GM18526 (cell line): ENCODE results near the gene CORO2B.

ENCODE experiments used
- POLR2A ChIP-seq: IDR thresholded peaks from 3 replicates; pipeline ENCODE4 v1.6.1; 2011; ENCODE audit not compliant: insufficient read length; ENCODE audit errors: extremely low read depth

Gene CORO2B

GRCh38 chr15:68578980-68579935 is at the start of gene CORO2B:
Gene CORO2B (plus strand): TSS chr15:68578993. CDS start chr15:68579263, 270 bp downstream.
- TF ChIP-seq POLR2A = no peak

GRCh38 chr15:68531387-68532179 is 47.2 kb upstream of the CORO2B start:
- TF ChIP-seq POLR2A = no peak

GRCh38 chr15:68536331-68537095 is 42.3 kb upstream of the CORO2B start:
- no peak for TF ChIP-seq POLR2A

- no peak for TF ChIP-seq POLR2A
Observed at GRCh38 chr15:68537097-68537496, 41.7 kb upstream of the CORO2B start.

GRCh38 chr15:68537506-68537905 is 41.3 kb upstream of the CORO2B start:
- no peak for TF ChIP-seq POLR2A

- TF ChIP-seq POLR2A = no peak
Observed at GRCh38 chr15:68538311-68538710, 40.5 kb upstream of the CORO2B start.

- no peak for TF ChIP-seq POLR2A
Observed at GRCh38 chr15:68541743-68542142, 37.0 kb upstream of the CORO2B start.

GRCh38 chr15:68542348-68542747 is 36.4 kb upstream of the CORO2B start:
- TF ChIP-seq POLR2A = no peak

GRCh38 chr15:68542771-68543164 is 36.0 kb upstream of the CORO2B start:
- no peak for TF ChIP-seq POLR2A

- TF ChIP-seq POLR2A = no peak
Observed at GRCh38 chr15:68543165-68544008, 35.4 kb upstream of the CORO2B start.

GRCh38 chr15:68546318-68546717 is 32.5 kb upstream of the CORO2B start:
- no peak for TF ChIP-seq POLR2A

- no peak for TF ChIP-seq POLR2A
Observed at GRCh38 chr15:68548364-68548763, 30.4 kb upstream of the CORO2B start.

- TF ChIP-seq POLR2A = no peak
Observed at GRCh38 chr15:68550004-68550403, 28.8 kb upstream of the CORO2B start.
